Measurements from ENCODE around the gene LRRC28.
A peak's percentile ranks its signal among the peaks of the same experiment; 100 is the strongest.
"Not testable (repeated sequence)": the region's sequence is repeated elsewhere in the genome, so short reads cannot be mapped to it uniquely, and the experiment has no call there.

LRRC28 gene

DNA sequence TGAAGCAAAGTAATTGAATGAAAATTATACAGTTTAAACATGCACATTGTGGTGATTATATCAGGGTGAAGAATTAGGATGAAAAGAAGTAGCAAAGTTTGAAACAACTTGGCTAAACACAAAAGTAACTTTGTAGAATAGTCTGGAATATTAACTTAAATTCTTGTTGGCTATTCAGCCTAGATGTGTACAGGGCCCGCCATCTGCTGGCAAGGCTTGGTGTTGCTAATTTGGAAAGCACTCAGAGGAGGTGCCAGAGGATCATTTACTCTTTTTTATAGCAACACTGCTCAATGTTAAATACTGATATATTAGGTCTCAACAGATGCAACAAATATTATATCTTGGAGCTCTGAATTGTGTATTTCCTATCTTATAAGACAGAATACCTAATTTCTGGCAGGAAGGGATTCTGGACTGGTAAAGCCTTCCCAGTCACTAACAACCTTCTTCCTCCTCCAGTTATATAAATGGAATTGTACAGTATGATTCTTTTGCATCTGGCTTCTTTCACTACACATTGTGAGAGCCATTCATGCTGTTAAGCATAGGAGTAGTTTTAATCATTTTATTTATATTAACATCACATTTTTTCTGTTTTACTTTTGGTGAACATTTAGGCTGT is 38.0 kb upstream of the LRRC28 start:
- peak; percentile 66 for DNase-seq (ENCODE audit: low spot score)
- TF ChIP-seq CTCF (IDR thresholded peaks at IDR 0.05; ENCODE audit: extremely low read depth, missing control alignments) = peak; percentile 89

DNA sequence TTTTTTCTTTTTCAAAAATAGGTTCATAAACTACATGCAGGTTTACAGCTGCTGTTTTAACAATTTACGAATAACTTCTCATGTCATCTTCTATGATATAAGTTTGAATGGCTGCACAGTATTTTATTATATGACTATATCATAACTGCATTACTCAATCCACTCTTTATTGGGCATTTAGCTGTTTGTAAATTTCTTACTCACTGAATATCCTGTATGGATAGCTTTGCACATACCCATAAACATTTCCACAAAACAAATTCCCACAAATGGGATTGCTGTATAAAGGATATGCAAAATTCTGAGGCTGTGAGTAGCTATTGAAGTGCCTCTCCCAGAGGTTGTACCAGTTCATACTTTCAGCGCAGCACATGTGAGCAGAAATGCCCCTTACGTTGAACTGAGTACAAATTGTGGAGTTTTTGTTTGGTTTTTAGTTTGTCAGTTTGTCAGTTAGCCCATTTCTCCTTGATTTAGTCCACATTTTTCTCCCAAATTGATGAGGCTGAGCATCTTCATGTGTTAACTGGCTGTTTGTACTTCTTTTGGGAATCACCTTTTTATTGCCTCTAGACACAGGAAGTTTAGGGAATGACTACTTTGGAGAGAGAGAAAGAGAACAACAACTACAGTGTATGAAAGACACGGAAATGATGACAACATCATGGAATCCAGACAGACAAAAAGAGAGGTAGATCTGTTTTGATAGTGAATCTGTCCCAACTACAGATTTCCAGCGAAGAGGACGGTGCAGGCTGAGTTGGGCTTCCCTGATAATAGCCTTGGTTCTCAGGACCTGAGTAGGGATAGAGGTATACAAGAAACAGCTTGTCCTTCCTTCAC is 26.7 kb upstream of the LRRC28 start:
- no peak for DNase-seq (ENCODE audit: low spot score)
- TF ChIP-seq CTCF (IDR thresholded peaks at IDR 0.05; ENCODE audit: extremely low read depth, missing control alignments) = no peak

- TF ChIP-seq CTCF (IDR thresholded peaks at IDR 0.05; ENCODE audit: extremely low read depth, missing control alignments) = no peak
- DNase-seq (ENCODE audit: low spot score) = no peak
These were observed 24.5 kb upstream of the LRRC28 start for GRCh38 chr15:99226802-99227201.

GRCh38 chr15:99228120-99228770 is 23.0 kb upstream of the LRRC28 start:
- DNase-seq (ENCODE audit: low spot score) = no peak
- no peak for TF ChIP-seq CTCF (IDR thresholded peaks at IDR 0.05; ENCODE audit: extremely low read depth, missing control alignments)

DNA sequence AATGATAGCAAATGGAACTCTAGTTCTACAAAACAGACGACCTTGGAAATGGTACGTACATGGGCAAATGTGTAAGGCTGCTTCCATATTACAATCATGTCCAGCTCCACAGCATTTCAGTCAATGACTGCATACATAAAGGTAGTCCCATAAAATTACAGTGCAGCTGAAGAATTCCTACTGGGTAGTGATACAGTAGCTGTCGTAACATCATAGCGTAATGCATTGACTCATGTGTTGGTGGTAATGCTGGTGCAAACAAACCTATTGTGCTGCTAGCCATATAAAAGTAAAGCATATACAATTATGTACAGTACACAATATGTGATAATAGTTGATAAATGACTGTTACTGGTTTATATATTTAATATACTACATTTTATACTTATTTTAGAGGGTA is 20.4 kb upstream of the LRRC28 start:
- no peak for DNase-seq (ENCODE audit: low spot score)
- no peak for TF ChIP-seq CTCF (IDR thresholded peaks at IDR 0.05; ENCODE audit: extremely low read depth, missing control alignments)

- DNase-seq (ENCODE audit: low spot score) = no peak
- no peak for TF ChIP-seq CTCF (IDR thresholded peaks at IDR 0.05; ENCODE audit: extremely low read depth, missing control alignments)
These were observed 18.5 kb upstream of the LRRC28 start for GRCh38 chr15:99232740-99233139.

DNA sequence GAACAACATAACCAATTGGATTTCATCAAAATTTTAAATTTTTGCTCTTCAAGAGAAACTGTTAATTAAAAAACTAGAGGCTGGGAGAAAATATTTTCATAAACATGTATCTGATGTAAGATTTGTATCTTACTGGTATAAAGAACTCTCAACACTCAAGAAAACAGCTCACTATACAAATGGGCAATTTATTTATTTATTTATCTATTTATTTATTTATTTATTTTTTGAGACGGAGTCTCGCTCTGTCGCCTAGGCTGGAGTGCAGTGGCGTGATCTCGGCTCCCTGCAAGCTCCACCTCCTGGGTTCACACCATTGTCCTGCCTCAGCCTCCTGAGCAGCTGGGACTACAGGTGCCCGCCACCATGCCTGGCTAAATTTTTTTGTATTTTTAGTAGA is 17.1 kb upstream of the LRRC28 start:
- DNase-seq (ENCODE audit: low spot score) = not testable (repeated sequence)

Measured in GM20000 (cell line).